HEK293 (cell line): ENCODE results near the gene LPCAT1.

Experiments
- CTCF ChIA-PET: fragments of 350-600 bp; formaldehyde crosslinking; extraction: SDS; loops from one replicate; lab custom pipeline; 2021; ENCODE audit warnings: antibody characterized with exemption; lab: Yijun Ruan, JAX
- POLR2A ChIA-PET: fragments of 300-600 bp; formaldehyde crosslinking; extraction: SDS; loops from one replicate; lab custom pipeline; 2020; ENCODE audit warnings: antibody characterized with exemption, inconsistent platforms; lab: Yijun Ruan, JAX
- H3K27ac ChIP-seq: fragments of 200-500 bp; sonication (Bioruptor generic); 2 replicates; pipeline ENCODE4 v1.5.1; 2014; ENCODE audit warnings: low read depth, low read length, control low read depth, inconsistent platforms; ENCODE audit errors: extremely low read depth
- H3K36me3 ChIP-seq, 2 experiments: fragments of 200-500 bp in 1 of 2; sonication (Bioruptor generic) in 1 of 2; 1 replicate in 1 of 2; 2 replicates in 1 of 2; pipeline ENCODE4 v1.5.1; 2014 to 2017; ENCODE audit warnings: inconsistent platforms in 2 of 2, low read length in 2 of 2; ENCODE audit not compliant: control insufficient read depth in 2 of 2, insufficient read depth in 1 of 2
- H3K4me1 ChIP-seq: fragments of 200-500 bp; sonication (Bioruptor generic); 2 replicates; pipeline ENCODE4 v1.5.1; 2014; ENCODE audit warnings: mild to moderate bottlenecking, low read length, inconsistent platforms; ENCODE audit not compliant: control insufficient read depth, insufficient read depth
- H3K4me3 ChIP-seq: 2 replicates; pipeline ENCODE4 v1.5.1; 2011; ENCODE audit warnings: low read depth, mild to moderate bottlenecking, control low read depth, low read length, moderate library complexity
- H3K9me3 ChIP-seq: fragments of 200-500 bp; sonication (Bioruptor generic); 2 replicates; pipeline ENCODE4 v1.5.1; 2014; ENCODE audit warnings: low read depth, low read length, inconsistent platforms; ENCODE audit not compliant: control insufficient read depth, insufficient read depth
- BCL11B ChIP-seq: fragments of 450-650 bp; formaldehyde crosslinking; IDR thresholded peaks from 2 replicates; pipeline ENCODE4 v1.5.1; 2016; ENCODE audit warnings: low read depth, missing biosample characterization, missing genetic modification characterization
- FEZF1 ChIP-seq: fragments of 450-650 bp; formaldehyde crosslinking; IDR thresholded peaks from 2 replicates; pipeline ENCODE4 v1.5.1; 2016; ENCODE audit warnings: missing biosample characterization, missing genetic modification characterization
- HOXD13 ChIP-seq: sonication (generic); formaldehyde crosslinking; IDR thresholded peaks from 2 replicates; pipeline ENCODE4 v1.8.0; 2022; ENCODE audit warnings: missing genetic modification reagents, borderline replicate concordance
- KLF10 ChIP-seq: fragments of 450-650 bp; IDR thresholded peaks from 2 replicates; pipeline ENCODE4 v1.5.1; 2018; ENCODE audit warnings: missing biosample characterization, mild to moderate bottlenecking, missing genetic modification characterization
- OSR2 ChIP-seq: fragments of 450-650 bp; formaldehyde crosslinking; IDR thresholded peaks from 2 replicates; pipeline ENCODE4 v1.5.1; 2016; ENCODE audit warnings: missing biosample characterization, missing genetic modification characterization
- PRDM1 ChIP-seq: fragments of 450-650 bp; formaldehyde crosslinking; IDR thresholded peaks from 2 replicates; pipeline ENCODE4; 2016; ENCODE audit warnings: missing biosample characterization, missing genetic modification characterization
- YY1 ChIP-seq: fragments of 450-650 bp; formaldehyde crosslinking; IDR thresholded peaks from 2 replicates; pipeline ENCODE4 v1.5.1; 2018; ENCODE audit warnings: missing biosample characterization, missing genetic modification characterization
- ZBTB20 ChIP-seq: fragments of 450-650 bp; formaldehyde crosslinking; IDR thresholded peaks from 2 replicates; pipeline ENCODE4 v1.5.1; 2016; ENCODE audit warnings: missing biosample characterization, missing genetic modification characterization
- ZEB2 ChIP-seq: fragments of 450-650 bp; formaldehyde crosslinking; IDR thresholded peaks from 2 replicates; pipeline ENCODE4 v1.5.1; 2016; ENCODE audit warnings: missing biosample characterization, missing genetic modification characterization
- ZFHX2 ChIP-seq: fragments of 450-650 bp; formaldehyde crosslinking; conservative IDR thresholded peaks from 2 replicates; pipeline ENCODE4 v1.5.1; 2016; ENCODE audit warnings: missing biosample characterization, missing genetic modification characterization
- ZNF121 ChIP-seq: fragments of 450-650 bp; formaldehyde crosslinking; IDR thresholded peaks from 2 replicates; pipeline ENCODE4 v1.5.1; 2016; ENCODE audit warnings: missing biosample characterization, missing genetic modification characterization
- ZNF23 ChIP-seq: fragments of 450-650 bp; formaldehyde crosslinking; IDR thresholded peaks from 2 replicates; pipeline ENCODE4 v1.5.1; 2016; ENCODE audit warnings: missing biosample characterization, missing genetic modification characterization, borderline replicate concordance
- ZNF449 ChIP-seq: fragments of 450-650 bp; formaldehyde crosslinking; IDR thresholded peaks from 2 replicates; pipeline ENCODE4 v1.5.1; 2017; ENCODE audit warnings: missing biosample characterization, mild to moderate bottlenecking, missing genetic modification characterization, moderate library complexity
- ZNF513 ChIP-seq: fragments of 450-650 bp; IDR thresholded peaks from 2 replicates; pipeline ENCODE4 v1.5.1; 2018; ENCODE audit warnings: missing biosample characterization, missing genetic modification characterization
- ZNF600 ChIP-seq: fragments of 450-650 bp; formaldehyde crosslinking; IDR thresholded peaks from 2 replicates; pipeline ENCODE4 v1.5.1; 2016; ENCODE audit warnings: missing biosample characterization, missing genetic modification characterization
- ZNF626 ChIP-seq: fragments of 450-650 bp; sonication (Bioruptor Pico); formaldehyde crosslinking; IDR thresholded peaks from 2 replicates; pipeline ENCODE4 v1.5.1; 2018; ENCODE audit warnings: missing biosample characterization, missing genetic modification characterization, inconsistent platforms
- ZNF664 ChIP-seq: fragments of 450-650 bp; formaldehyde crosslinking; IDR thresholded peaks from 2 replicates; pipeline ENCODE4 v1.5.1; 2016; ENCODE audit warnings: missing biosample characterization, missing genetic modification characterization
- ZNF747 ChIP-seq: fragments of 450-650 bp; formaldehyde crosslinking; IDR thresholded peaks from 2 replicates; pipeline ENCODE4 v1.5.1; 2016; ENCODE audit warnings: missing biosample characterization, missing genetic modification characterization
- ZSCAN30 ChIP-seq: fragments of 450-650 bp; IDR thresholded peaks from 2 replicates; pipeline ENCODE4 v1.5.1; 2018; ENCODE audit warnings: missing biosample characterization, mild to moderate bottlenecking, missing genetic modification characterization, moderate library complexity
- TF ChIP-seq, protein P1 (sequence below): fragments of 450-650 bp; formaldehyde crosslinking; IDR thresholded peaks from 2 replicates; pipeline ENCODE4 v1.5.1; 2016; ENCODE audit warnings: missing biosample characterization, missing genetic modification characterization

The LPCAT1 gene

GRCh38 chr5:1547236-1547635 lies 23.5 kb upstream of the LPCAT1 start (continued):
- no peak for TF ChIP-seq ZNF513 (tag by site-specific recombination)
- TF ChIP-seq ZNF747 (tag by site-specific recombination) = no peak
- TF ChIP-seq PRDM1 = no peak
- TF ChIP-seq ZFHX2 (tag by site-specific recombination) = no peak
- no peak for TF ChIP-seq HOXD13 (CRISPR knock-in tag)
- TF ChIP-seq ZNF121 (tag by site-specific recombination) = no peak
- TF ChIP-seq ZNF449 (tag by site-specific recombination) = no peak
- no peak for TF ChIP-seq ZBTB20 (tag by site-specific recombination)
- TF ChIP-seq ZNF600 = no peak
- TF ChIP-seq OSR2 (tag by site-specific recombination) = no peak
- no peak for TF ChIP-seq KLF10

- H3K9me3 ChIP-seq = no peaks in the 10 kb centered on the region
- H3K4me3 ChIP-seq = no peak overlapping the region
- TF ChIP-seq ZNF664 (tag by site-specific recombination) = no peak
- TF ChIP-seq ZSCAN30 (tag by site-specific recombination) = no peak
- no peak for TF ChIP-seq ZEB2 (tag by site-specific recombination)
- no peak for TF ChIP-seq ZNF23 (tag by site-specific recombination)
- TF ChIP-seq FEZF1 (tag by site-specific recombination) = no peak
- TF ChIP-seq ZNF626 (tag by site-specific recombination) = no peak
- TF ChIP-seq BCL11B (tag by site-specific recombination) = no peak
- no peak for TF ChIP-seq YY1 (tag by site-specific recombination)
- TF ChIP-seq, all 188 proteins: peak for 0
- Histone ChIP-seq H3K27ac (no peak overlapping the region), H3K36me3 (no peaks in the 10 kb centered on the region), H3K4me1 (no peaks in the 10 kb centered on the region)
- CTCF ChIA-PET = no interaction called here
- POLR2A ChIA-PET = no interaction called here
Observed at GRCh38 chr5:1546556-1546955, 22.8 kb upstream of the LPCAT1 start.

GRCh38 chr5:1545805-1546355 lies 22.1 kb upstream of the LPCAT1 start:
- POLR2A ChIA-PET = no interaction called here
- Histone ChIP-seq H3K4me1 (no peaks in the 10 kb centered on the region), H3K27ac (no peak overlapping the region), H3K4me3 (no peak overlapping the region), H3K9me3 (no peaks in the 10 kb centered on the region), H3K36me3 (no peaks in the 10 kb centered on the region)
- CTCF ChIA-PET = no interaction called here
- peak; percentile 95 for TF ChIP-seq ZEB2 (tag by site-specific recombination)
- TF ChIP-seq, protein P1, sequence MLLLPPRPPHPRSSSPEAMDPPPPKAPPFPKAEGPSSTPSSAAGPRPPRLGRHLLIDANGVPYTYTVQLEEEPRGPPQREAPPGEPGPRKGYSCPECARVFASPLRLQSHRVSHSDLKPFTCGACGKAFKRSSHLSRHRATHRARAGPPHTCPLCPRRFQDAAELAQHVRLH = no peak
